Testis (tissue), 3 donors: ENCODE results near the gene CGB2. TPM values are rescaled to one million over a fixed set of nuclear protein-coding genes. Genes with fewer than 3 reads are reported as not detected.

Source experiments
- DNase-seq: peaks from one replicate; pipeline ENCODE4 v3.0.0-alpha.2; 2019
- H3K27ac ChIP-seq, 2 donors: fragments of 200-600 bp; sonication (generic); one replicate each; pipeline ENCODE4 v1.5.1; 2019
- H3K27me3 ChIP-seq: fragments of 200-600 bp; sonication (generic); one replicate; pipeline ENCODE4 v1.5.1; 2019
- H3K36me3 ChIP-seq: fragments of 200-600 bp; sonication (generic); one replicate; pipeline ENCODE4 v1.5.1; 2017; ENCODE audit warnings: low read depth; ENCODE audit errors: missing control alignments
- H3K4me1 ChIP-seq: fragments of 200-600 bp; sonication (generic); one replicate; pipeline ENCODE4 v1.5.1; 2019
- H3K4me3 ChIP-seq, 2 donors: fragments of 200-600 bp; sonication (generic); one replicate each; pipeline ENCODE4 v1.5.1; 2017 to 2019
- H3K9me3 ChIP-seq: fragments of 200-600 bp; sonication (generic); one replicate; pipeline ENCODE4 v1.5.1; 2017
- CTCF ChIP-seq, 3 experiments: fragments of 450-650 bp in 2 of 3; fragments of 200-600 bp in 1 of 3; sonication (generic) in 1 of 3; IDR thresholded peaks; one replicate each; pipeline ENCODE4 v1.5.1; 2016 to 2019; ENCODE audit warnings: antibody characterized with exemption in 3 of 3, mild to moderate bottlenecking in 2 of 3, moderate library complexity in 1 of 3
- POLR2A ChIP-seq: fragments of 450-650 bp; IDR thresholded peaks from one replicate; pipeline ENCODE4 v1.6.1; 2017; ENCODE audit warnings: antibody characterized with exemption, mild to moderate bottlenecking, moderate library complexity
- WGBS, 2 donors: methylation state at CpG; one replicate each; pipeline ENCODE4 v1.1.5; 2018; 5-methylcytosine and 5-hydroxymethylcytosine counted together
- intact Hi-C: fragments of 100-400 bp; cut with DNase I; formaldehyde crosslinking; loops from one replicate; pipeline ENCODE4 v1.15.1; 2023; ENCODE audit warnings: low total_unique reads
- polyA plus RNA-seq: library from polyadenylated mRNA; stranded (reverse); fragments of 350-450 nt; fragmentation: Illumina TruSeq; extraction: RNeasy Lipid Tissue Mini Kit (QIAGEN cat#74804); gene quantifications from one replicate; pipeline ENCODE4 v1.2.3, GENCODE V29; 2014; ENCODE audit warnings: low read depth, low replicate concordance; ENCODE audit not compliant: insufficient read depth
- total RNA-seq, 2 donors: library from RNA; depleted of rRNA; stranded (reverse); fragments of >200 nt; gene quantifications; one replicate each; pipeline ENCODE4 v1.2.3, GENCODE V29; 2016

CGB2 gene
- total and polyA plus RNA-seq, 3 donors from 2014 or later = 0.99 to 3.6 (median 2.5) TPM

- intact Hi-C loops = no loop called here
- DNase-seq = no peak
- H3K27me3 ChIP-seq = no peaks in the 10 kb centered on the region
- H3K4me3 ChIP-seq = no peak overlapping the region
- WGBS, 2 donors = 93 to 97% methylated on average over 9 to 22 of the region's 22 CpGs
- peaks cover 32% of the 10 kb centered on the region for H3K4me1 ChIP-seq
- H3K9me3 ChIP-seq = no peaks in the 10 kb centered on the region
- TF ChIP-seq POLR2A (no peak), CTCF (IDR thresholded peaks at IDR 0.05) (no peak)
- no peak overlapping the region for H3K27ac ChIP-seq
- H3K36me3 ChIP-seq = no peaks in the 10 kb centered on the region
Observed at GRCh38 chr19:48991011-48991609, 40.6 kb upstream of the CGB2 start.

- Histone ChIP-seq H3K9me3 (no peaks in the 10 kb centered on the region), H3K4me1 (peaks cover 32% of the 10 kb centered on the region), H3K27me3 (no peaks in the 10 kb centered on the region), H3K27ac (peak overlapping the region; percentile 92 to 93), H3K36me3 (no peaks in the 10 kb centered on the region), H3K4me3 (peak overlapping the region; percentile 67 to 78)
- 26 to 31% methylated on average over 6 to 8 of the region's 8 CpGs for WGBS, 2 donors
- TF ChIP-seq CTCF (IDR thresholded peaks at IDR 0.05) (no peak), POLR2A (no peak)
- peak; percentile 87 for DNase-seq
- intact Hi-C loops = no loop called here
Observed at GRCh38 chr19:48991873-48992580, 39.7 kb upstream of the CGB2 start.

GRCh38 chr19:48992581-48993174 lies 39.0 kb upstream of the CGB2 start:
- intact Hi-C loops = no loop called here
- no peak for TF ChIP-seq POLR2A
- no peak for TF ChIP-seq CTCF (IDR thresholded peaks at IDR 0.05)
- no peaks in the 10 kb centered on the region for H3K9me3 ChIP-seq
- H3K4me3 ChIP-seq = peak overlapping the region; percentile 67 to 78
- WGBS, 2 donors = 0 to 1% methylated on average over 19 to 20 of the region's 20 CpGs
- no peaks in the 10 kb centered on the region for H3K36me3 ChIP-seq
- peaks cover 32% of the 10 kb centered on the region for H3K4me1 ChIP-seq
- no peaks in the 10 kb centered on the region for H3K27me3 ChIP-seq
- peak; percentile 25 for DNase-seq
- H3K27ac ChIP-seq = peak overlapping the region; percentile 92 to 93

- Histone ChIP-seq H3K36me3 (no peaks in the 10 kb centered on the region), H3K4me3 (peak within 1 kb of the TSS; percentile 67 to 78), H3K4me1 (peaks cover 32% of the 10 kb centered on the region), H3K27me3 (no peaks in the 10 kb centered on the region), H3K27ac (peak within 1 kb of the TSS; percentile 92 to 93), H3K9me3 (no peaks in the 10 kb centered on the region)
- peak; percentile 99 for DNase-seq
- intact Hi-C loops = no loop called here
- 0% methylated on average over 20 to 32 of the region's 56 CpGs for WGBS, 2 donors
- TF ChIP-seq CTCF (IDR thresholded peaks at IDR 0.05) = peak; percentile 98 to 99 (median 99)
- no peak for TF ChIP-seq POLR2A
Observed at GRCh38 chr19:48993175-48994034, 38.3 kb upstream of the CGB2 start, which contains the start of the genes GYS1 and RUVBL2. TSS of gene GYS1 (minus strand) at chr19:48993309. CDS start at chr19:48993112, 197 bp downstream. TSS of gene RUVBL2 (plus strand) at chr19:48993887. CDS start at chr19:48993912, 25 bp downstream.
